ENCODE data around the gene KIF25. TPM values are rescaled to one million over a fixed set of nuclear protein-coding genes. Genes with fewer than 3 reads are reported as not detected.

The KIF25 gene
- total RNA-seq, 1 donor from 2014 or later: not detected

DNA sequence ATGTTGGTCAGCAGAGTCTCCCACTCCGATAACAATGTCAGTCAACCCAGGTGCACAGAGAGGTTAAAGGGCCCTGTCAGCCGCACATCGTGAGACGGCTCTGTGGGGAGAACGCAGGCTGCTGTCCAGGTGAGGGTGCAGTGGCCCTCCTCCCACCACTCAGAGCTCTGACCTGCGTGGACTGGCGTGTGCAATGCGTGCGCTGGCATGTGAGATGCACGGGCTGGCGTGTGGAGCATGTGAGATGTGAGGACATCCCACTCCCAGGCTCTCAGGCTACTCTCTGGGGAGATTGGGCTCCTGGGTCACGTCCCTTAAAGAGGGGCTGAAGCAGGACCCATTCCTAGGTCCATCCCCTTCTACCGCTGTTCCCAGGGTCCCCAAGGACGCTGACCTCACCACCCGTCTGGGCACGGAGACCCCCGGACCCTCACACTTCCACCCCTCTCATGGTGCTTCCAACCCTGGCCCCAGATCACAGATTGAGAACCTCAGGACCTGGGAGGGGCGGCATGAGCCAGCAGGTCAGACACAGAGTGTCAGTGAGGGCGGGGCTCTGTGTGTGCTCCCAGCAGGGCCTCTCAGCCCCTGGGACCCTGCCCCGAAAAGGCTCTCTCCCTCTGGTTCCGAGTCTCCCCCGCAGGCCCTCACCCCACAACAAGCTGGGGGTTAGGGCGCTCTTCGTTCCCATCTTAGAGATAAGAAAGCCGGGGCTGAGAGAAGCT lies 90.1 kb downstream of the KIF25 start:
- Mint-ChIP-seq H3K4me1 (ENCODE audit: unreplicated experiment) (peaks cover 47% of the 10 kb centered on the region), H3K27me3 (ENCODE audit: unreplicated experiment) (peaks cover 5% of the 10 kb centered on the region), H3K27ac (ENCODE audit: unreplicated experiment) (peak overlapping the region; percentile 41), H3K9me3 (ENCODE audit: unreplicated experiment) (no peaks in the 10 kb centered on the region), H3K36me3 (ENCODE audit: unreplicated experiment) (no peaks in the 10 kb centered on the region), H3K4me3 (ENCODE audit: unreplicated experiment) (no peak overlapping the region)
- no peak for DNase-seq (ENCODE audit: extremely low spot score, unreplicated experiment)
- TF ChIP-seq, protein P1, sequence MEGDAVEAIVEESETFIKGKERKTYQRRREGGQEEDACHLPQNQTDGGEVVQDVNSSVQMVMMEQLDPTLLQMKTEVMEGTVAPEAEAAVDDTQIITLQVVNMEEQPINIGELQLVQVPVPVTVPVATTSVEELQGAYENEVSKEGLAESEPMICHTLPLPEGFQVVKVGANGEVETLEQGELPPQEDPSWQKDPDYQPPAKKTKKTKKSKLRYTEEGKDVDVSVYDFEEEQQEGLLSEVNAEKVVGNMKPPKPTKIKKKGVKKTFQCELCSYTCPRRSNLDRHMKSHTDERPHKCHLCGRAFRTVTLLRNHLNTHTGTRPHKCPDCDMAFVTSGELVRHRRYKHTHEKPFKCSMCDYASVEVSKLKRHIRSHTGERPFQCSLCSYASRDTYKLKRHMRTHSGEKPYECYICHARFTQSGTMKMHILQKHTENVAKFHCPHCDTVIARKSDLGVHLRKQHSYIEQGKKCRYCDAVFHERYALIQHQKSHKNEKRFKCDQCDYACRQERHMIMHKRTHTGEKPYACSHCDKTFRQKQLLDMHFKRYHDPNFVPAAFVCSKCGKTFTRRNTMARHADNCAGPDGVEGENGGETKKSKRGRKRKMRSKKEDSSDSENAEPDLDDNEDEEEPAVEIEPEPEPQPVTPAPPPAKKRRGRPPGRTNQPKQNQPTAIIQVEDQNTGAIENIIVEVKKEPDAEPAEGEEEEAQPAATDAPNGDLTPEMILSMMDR (IDR thresholded peaks at IDR 0.05): no peak

- Mint-ChIP-seq H3K4me3 (ENCODE audit: unreplicated experiment) (no peak overlapping the region), H3K27me3 (ENCODE audit: unreplicated experiment) (peaks cover 2% of the 10 kb centered on the region), H3K9me3 (ENCODE audit: unreplicated experiment) (no peaks in the 10 kb centered on the region), H3K27ac (ENCODE audit: unreplicated experiment) (peak overlapping the region; percentile 85), H3K36me3 (ENCODE audit: unreplicated experiment) (no peaks in the 10 kb centered on the region), H3K4me1 (ENCODE audit: unreplicated experiment) (peaks cover 43% of the 10 kb centered on the region)
- TF ChIP-seq, protein P1 (IDR thresholded peaks at IDR 0.05): no peak
- DNase-seq (ENCODE audit: extremely low spot score, unreplicated experiment): peak; percentile 92
Measured at GRCh38 chr6:168088161-168089053, 90.9 kb downstream of the KIF25 start.

GRCh38 chr6:168089186-168090063 lies 92.0 kb downstream of the KIF25 start:
- Mint-ChIP-seq H3K27me3 (ENCODE audit: unreplicated experiment) (no peaks in the 10 kb centered on the region), H3K4me1 (ENCODE audit: unreplicated experiment) (peaks cover 41% of the 10 kb centered on the region), H3K36me3 (ENCODE audit: unreplicated experiment) (no peaks in the 10 kb centered on the region), H3K9me3 (ENCODE audit: unreplicated experiment) (no peaks in the 10 kb centered on the region), H3K4me3 (ENCODE audit: unreplicated experiment) (no peak overlapping the region), H3K27ac (ENCODE audit: unreplicated experiment) (peak overlapping the region; percentile 85)
- TF ChIP-seq, protein P1 (IDR thresholded peaks at IDR 0.05): no peak
- no peak for DNase-seq (ENCODE audit: extremely low spot score, unreplicated experiment)

DNA sequence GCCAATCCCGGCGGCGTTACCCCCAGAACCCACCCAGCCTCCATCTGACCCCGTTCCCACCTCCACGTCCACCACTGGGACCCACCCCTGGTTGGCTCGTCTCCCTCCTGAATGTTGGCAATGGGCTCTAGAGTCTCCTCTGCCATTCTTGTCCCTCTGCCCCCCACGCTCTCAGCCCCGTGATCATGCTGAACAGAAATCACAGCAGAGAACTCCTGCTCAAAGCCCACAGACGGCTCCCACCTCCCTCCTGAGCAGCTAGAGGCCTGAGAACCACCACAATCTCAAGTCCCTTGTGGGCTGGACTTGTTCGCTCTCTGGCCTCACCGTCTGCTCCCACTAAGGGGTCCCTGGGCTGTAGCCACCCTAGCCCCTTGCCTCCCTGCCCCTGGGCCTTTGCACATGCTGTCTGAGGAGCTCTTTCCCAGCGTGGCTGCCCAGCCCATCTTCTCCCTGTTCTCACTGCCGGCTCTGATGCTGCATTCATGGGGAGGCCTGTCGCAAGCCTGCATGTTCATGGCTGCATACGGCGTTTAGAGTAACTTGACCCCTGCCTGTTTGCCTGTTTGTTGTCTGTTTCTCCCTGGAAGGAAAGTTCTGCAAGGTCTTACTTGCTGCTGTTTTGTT lies 92.7 kb downstream of the KIF25 start:
- no peak for DNase-seq (ENCODE audit: extremely low spot score, unreplicated experiment)
- Mint-ChIP-seq H3K27ac (ENCODE audit: unreplicated experiment) (no peak overlapping the region), H3K36me3 (ENCODE audit: unreplicated experiment) (no peaks in the 10 kb centered on the region), H3K27me3 (ENCODE audit: unreplicated experiment) (no peaks in the 10 kb centered on the region), H3K9me3 (ENCODE audit: unreplicated experiment) (no peaks in the 10 kb centered on the region), H3K4me1 (ENCODE audit: unreplicated experiment) (peaks cover 41% of the 10 kb centered on the region), H3K4me3 (ENCODE audit: unreplicated experiment) (no peak overlapping the region)
- TF ChIP-seq, protein P1 (IDR thresholded peaks at IDR 0.05): no peak

All from osteocyte (in vitro differentiated cells).